ENCODE results near the gene PASK.

- TF ChIP-seq POLR2AphosphoS5 (IDR thresholded peaks at IDR 0.05), result no peak
- TF ChIP-seq POLR2A (IDR thresholded peaks at IDR 0.05), result no peak
- TF ChIP-seq CTCF (IDR thresholded peaks at IDR 0.05), result no peak
Observed at GRCh38 chr2:241081190-241081642, 68.1 kb downstream of the PASK start.

Measured in sigmoid colon (tissue), 4 donors.